NCI-H1694 (cell line): ENCODE results near the gene TMCO4.

ENCODE experiments used
- DNase-seq: peaks from one replicate; lab custom pipeline; 2025; lab: John Stamatoyannopoulos, UW

TMCO4 gene

DNA sequence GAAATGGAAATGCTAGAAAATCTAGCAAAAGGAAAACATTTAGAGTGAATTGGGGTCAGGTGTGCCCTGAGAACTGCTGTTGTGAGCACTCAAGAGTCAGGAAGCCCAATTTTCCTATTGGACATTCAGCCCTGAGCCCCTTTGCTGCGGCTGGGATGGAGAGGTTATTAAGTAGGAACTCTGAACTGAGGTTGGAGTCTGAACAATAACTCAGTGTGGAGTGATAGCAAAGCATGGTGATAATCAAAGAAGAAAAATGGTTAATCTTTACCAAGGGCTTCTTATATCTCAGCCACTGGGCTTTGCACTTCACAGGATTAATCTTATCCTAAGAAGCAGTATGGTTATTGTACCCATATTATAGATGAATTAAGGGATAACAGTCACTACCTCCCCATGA is 52.0 kb downstream of the TMCO4 start:
- DNase-seq, result no peak

DNA sequence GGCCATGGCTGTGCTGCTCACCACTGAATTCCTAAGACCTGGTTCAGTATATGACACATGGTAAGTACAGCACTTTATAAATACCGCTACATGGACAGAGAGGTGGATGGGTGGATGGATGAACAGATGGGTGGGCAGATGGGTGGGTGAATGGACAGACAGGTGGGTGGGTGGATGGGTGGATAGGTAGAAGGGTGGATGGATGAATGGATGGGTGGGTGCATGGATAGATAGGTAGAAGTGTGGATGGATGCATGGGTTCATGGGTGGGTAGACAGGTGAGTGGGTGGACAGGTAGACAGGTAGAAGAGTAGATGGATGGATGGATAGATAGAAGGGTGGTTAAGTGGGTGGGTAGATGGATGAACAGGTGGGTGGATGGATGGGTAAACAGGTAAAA is 54.8 kb downstream of the TMCO4 start:
- no peak for DNase-seq

GRCh38 chr1:19744335-19744743 is 55.4 kb downstream of the TMCO4 start:
- DNase-seq, result no peak

GRCh38 chr1:19743793-19744192 is 55.9 kb downstream of the TMCO4 start:
- no peak for DNase-seq

GRCh38 chr1:19743180-19743579 is 56.5 kb downstream of the TMCO4 start:
- no peak for DNase-seq

DNA sequence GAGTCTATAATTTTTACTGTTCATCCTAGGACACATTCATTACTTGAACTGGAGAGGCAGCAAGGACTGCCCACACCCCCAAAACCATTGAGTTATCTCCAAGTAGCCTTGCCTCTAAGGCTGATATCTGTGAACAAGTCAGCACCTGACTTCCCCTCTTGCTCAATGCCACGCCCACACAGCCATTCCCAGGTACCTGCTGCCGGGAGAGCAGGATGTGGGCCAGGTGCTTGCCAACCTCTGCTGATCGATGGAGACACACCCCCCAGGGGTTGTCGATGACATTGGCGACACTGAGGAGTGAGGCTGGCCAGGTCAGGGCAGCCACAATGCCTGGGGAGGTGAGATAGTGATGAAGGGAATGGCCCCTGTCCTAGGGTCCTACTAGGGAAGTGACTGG is 60.1 kb downstream of the TMCO4 start:
- no peak for DNase-seq

- DNase-seq, result no peak
Measured at GRCh38 chr1:19738669-19739068, 61.0 kb downstream of the TMCO4 start.

DNA sequence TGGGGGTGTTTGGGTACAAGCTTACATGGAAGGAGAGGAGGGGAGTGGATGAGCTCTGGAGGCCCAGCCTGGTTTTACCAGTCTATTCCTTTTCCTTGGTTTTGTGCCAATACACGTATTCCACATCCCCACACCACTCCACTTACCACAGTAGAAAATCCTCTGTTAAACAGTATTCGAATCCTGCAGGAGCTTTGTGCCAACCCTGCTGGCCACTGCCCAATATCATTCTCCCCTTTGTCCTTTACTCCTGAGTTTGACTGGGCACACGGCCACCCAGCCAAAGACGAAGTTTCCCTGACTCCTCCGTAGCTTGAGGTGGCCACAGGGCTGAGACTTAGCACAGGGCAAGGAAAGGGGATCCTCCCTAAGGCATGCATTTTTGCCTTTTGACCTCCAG is 61.6 kb downstream of the TMCO4 start:
- DNase-seq, result no peak

GRCh38 chr1:19737104-19737825 is 62.5 kb downstream of the TMCO4 start:
- no peak for DNase-seq

DNA sequence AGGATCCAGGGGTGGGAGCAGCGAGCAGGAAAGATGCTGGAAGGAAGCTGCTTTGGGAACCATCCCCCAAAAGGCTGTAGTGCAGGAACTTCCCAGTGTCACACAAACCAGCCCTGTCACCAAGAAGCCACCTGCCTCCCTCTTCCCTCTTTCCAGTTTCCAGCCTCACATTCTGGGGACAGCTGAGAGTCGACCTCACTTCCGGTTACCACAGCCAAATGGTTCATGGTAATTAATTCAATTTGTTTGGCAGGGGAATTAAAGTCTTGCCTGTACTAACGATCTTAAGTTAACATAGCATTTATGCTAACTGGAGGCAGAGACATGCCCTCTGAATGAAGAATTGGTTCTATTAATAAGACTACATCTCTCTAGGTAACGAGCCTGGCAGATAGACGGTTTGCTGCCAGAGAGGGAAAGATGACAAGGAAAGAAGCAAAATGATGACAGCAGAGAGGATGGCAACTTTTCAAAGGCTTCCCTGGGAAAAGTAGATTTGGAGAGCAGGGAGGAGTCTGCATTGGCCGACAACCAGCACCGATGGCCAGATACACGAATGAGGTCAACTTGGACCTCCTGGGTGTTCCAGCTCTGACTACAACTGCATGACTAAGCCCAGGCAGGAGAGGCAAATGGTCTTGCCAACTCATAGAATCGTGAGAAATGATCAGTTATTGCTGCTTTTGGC is 64.1 kb downstream of the TMCO4 start:
- DNase-seq, result no peak

- DNase-seq, result no peak
Measured at GRCh38 chr1:19734472-19734999, 65.2 kb downstream of the TMCO4 start.

GRCh38 chr1:19734056-19734455 is 65.7 kb downstream of the TMCO4 start:
- DNase-seq, result no peak

- DNase-seq, result no peak
Measured at GRCh38 chr1:19733615-19734014, 66.1 kb downstream of the TMCO4 start.

GRCh38 chr1:19731311-19731821 is 68.3 kb downstream of the TMCO4 start:
- DNase-seq, result no peak

- no peak for DNase-seq
Measured at GRCh38 chr1:19730793-19731192, 68.9 kb downstream of the TMCO4 start.

DNA sequence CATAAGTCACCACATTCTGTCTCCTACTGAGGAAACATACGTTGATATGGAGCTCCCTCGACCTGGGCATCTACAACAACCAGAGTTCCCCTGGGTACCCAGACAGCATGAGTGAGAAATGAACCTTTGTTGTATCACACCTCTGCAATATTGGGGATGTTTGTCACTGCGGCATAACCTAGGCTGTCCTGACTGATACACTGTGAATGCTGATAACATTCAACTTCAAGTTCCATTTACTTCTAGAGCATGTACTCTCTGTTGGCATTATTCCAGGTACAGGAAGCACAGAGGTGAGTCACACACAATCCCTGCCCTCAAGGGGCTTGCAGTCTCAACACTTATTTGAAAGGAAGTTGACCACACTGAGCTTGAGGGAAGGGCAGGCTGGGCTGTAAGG is 69.5 kb downstream of the TMCO4 start:
- DNase-seq, result no peak

DNA sequence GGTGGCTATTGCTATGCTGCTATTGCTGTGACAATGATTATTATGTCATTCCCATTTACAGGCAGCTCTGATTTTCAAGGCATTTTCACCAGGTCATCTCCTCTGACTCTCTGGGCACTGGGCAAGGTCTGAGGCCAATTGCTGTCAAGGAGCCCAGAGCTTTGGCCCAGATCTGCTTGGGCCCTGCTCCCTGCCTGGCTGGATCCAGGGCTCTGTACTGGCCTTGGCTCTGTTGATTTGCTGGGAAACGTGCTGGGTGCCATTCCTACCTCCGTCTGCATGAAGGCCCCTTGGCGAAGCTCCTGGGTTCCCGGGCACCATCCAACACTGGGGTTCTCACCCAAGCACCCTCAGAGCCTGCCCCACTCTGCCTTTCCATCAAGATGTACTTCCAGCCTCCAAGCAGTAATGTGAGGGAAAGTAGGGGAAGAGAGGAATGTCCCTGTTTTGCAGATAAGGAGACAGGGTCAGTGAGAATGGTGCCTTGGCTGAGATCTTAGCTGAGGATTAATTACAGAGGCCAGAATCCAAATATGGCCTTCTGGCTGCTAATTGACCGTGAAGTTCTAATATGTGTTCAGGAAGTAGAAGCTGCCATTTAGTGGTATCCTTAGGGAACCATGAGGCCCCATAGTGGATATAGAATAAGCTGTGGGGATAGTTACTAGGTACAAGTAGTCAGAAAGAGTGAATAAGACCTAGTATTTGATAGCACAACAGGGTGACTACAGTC is 71.1 kb downstream of the TMCO4 start:
- DNase-seq, result no peak

GRCh38 chr1:19725606-19726005 is 74.1 kb downstream of the TMCO4 start:
- no peak for DNase-seq

DNA sequence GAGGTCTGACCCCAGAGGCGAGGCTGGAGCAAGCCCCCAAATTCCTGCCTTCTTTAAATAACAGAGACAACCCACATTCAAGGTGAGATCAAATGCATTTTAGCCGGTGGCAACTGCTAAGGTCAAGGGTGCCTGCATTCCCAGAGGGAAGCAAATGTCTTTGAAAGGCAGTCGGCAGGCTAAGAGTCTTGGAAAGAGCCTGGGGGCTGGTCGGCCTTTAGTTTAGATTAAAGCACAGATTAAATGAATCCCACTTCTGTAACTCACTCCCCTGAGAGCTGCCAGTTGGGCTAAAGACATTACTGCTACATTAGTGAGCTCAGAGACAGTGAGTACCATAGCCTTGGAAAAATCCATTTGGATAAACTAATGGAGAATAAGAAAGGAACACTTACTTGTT is 75.8 kb downstream of the TMCO4 start:
- no peak for DNase-seq

GRCh38 chr1:19720973-19721372 is 78.7 kb downstream of the TMCO4 start:
- no peak for DNase-seq

DNA sequence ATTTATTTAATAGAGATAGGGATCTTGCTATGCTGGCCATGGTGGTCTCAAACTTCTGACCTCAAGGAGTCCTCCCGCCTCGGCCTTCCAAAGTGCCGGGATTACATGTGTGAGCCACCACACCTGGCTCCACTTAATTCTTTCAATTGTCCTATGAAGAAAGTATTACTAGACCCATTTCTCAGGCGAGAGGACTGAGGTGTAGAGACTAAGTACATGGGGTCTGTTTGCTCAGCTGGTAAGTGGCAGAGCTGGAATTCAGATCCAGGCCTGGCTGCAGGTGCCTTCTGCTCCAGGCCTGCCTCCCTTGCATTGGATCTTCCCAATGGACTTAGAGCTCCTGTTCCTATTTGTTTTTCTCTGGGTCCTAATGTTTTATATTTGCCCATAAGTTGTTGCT is 79.5 kb downstream of the TMCO4 start:
- no peak for DNase-seq

DNA sequence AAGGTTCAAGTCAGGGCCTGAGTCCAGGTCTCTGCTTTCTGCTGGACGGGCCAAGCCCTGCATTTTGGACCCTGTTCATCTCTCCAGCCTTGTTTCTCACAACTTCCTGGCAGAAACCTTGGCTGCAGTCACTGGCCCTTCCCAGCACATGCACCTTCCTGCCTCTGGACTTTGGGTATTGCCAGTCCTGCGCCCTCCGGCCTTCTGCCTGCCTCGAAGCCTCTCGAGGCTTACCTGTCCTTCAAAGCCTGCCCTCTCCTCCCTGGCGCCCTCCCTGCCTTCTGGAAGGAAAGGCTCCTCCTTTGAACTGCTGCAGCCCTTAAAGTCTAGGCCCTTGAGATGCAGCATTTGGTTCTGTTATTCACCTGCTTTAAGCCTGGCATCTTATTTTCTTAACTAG is 82.2 kb downstream of the TMCO4 start:
- DNase-seq, result no peak
